OCI-LY7 (cell line): ENCODE measurements around the gene AKAP7. TPM values are rescaled to one million over a fixed set of nuclear protein-coding genes. Genes with fewer than 3 reads are reported as not detected.

Experiments
- BruUV-seq: library from RNA; stranded (reverse); fragments of 400-500 nt; replicated peaks from 2 replicates; lab custom pipeline; 2021; lab: Mats Ljungman, UMichigan
- CTCF ChIA-PET: fragments of 300-600 bp; sonication (Branson Sonifier 250); formaldehyde crosslinking; loops from one replicate; lab custom pipeline; 2022; ENCODE audit warnings: antibody characterized with exemption; ENCODE audit not compliant: unreplicated experiment; lab: Charles Lee
- POLR2A ChIA-PET: fragments of 300-600 bp; sonication (Branson Sonifier 250); formaldehyde crosslinking; loops from one replicate; lab custom pipeline; 2022; ENCODE audit warnings: antibody characterized with exemption; lab: Charles Lee
- DNase-seq: peaks from one replicate; pipeline ENCODE4 v3.0.0-alpha.2; 2015; ENCODE audit warnings: low spot score
- H2AFZ ChIP-seq: fragments of 200-600 bp; sonication (generic), shearing (Covaris generic); 2 replicates; pipeline ENCODE4 v1.6.1; 2014; ENCODE audit warnings: mild to moderate bottlenecking, antibody characterized with exemption, low read length, moderate library complexity
- H3K27ac ChIP-seq: fragments of 200-600 bp; sonication (generic); 2 replicates; pipeline ENCODE4 v1.5.1; 2014; ENCODE audit warnings: mixed run types, low read depth, mild to moderate bottlenecking, moderate library complexity, low read length, inconsistent platforms; ENCODE audit not compliant: poor library complexity, severe bottlenecking
- H3K36me3 ChIP-seq: fragments of 200-600 bp; sonication (generic); 2 replicates; pipeline ENCODE4 v1.6.1; 2014; ENCODE audit warnings: mild to moderate bottlenecking, antibody characterized with exemption, low read length, moderate library complexity, mixed read lengths; ENCODE audit not compliant: insufficient read depth
- H3K4me1 ChIP-seq: fragments of 200-600 bp; sonication (generic); 2 replicates; pipeline ENCODE4 v1.5.1; 2014; ENCODE audit warnings: mild to moderate bottlenecking, low read length; ENCODE audit not compliant: insufficient read depth, poor library complexity, severe bottlenecking
- H3K4me2 ChIP-seq: fragments of 200-600 bp; sonication (generic); 2 replicates; pipeline ENCODE4 v1.6.1; 2014; ENCODE audit warnings: mild to moderate bottlenecking, low read length
- H3K4me3 ChIP-seq: fragments of 200-600 bp; sonication (generic); 2 replicates; pipeline ENCODE4 v1.5.1; 2014; ENCODE audit warnings: mild to moderate bottlenecking, low read depth, low read length; ENCODE audit not compliant: poor library complexity, severe bottlenecking
- H3K79me2 ChIP-seq: fragments of 200-600 bp; sonication (generic); 2 replicates; pipeline ENCODE4 v1.6.1; 2016; ENCODE audit warnings: low read depth, mild to moderate bottlenecking, low read length, moderate library complexity, mixed read lengths; ENCODE audit not compliant: insufficient read depth
- H3K9me2 ChIP-seq: fragments of 200-600 bp; sonication (generic); 2 replicates; pipeline ENCODE4 v1.6.1; 2016; ENCODE audit warnings: mild to moderate bottlenecking, low read length, mixed read lengths; ENCODE audit not compliant: insufficient read depth
- H3K9me3 ChIP-seq: fragments of 200-600 bp; sonication (generic); 2 replicates; pipeline ENCODE4 v1.6.1; 2014; ENCODE audit warnings: mild to moderate bottlenecking, mixed run types, low read length, mixed read lengths
- H4K20me1 ChIP-seq: fragments of 200-600 bp; sonication (generic); 2 replicates; pipeline ENCODE4 v1.6.1; 2014; ENCODE audit warnings: mild to moderate bottlenecking, antibody characterized with exemption, low read length, moderate library complexity, mixed read lengths; ENCODE audit not compliant: insufficient read depth
- CTCF ChIP-seq: fragments of 200-600 bp; sonication (generic); conservative IDR thresholded peaks from 2 replicates; pipeline ENCODE4 v1.5.1; 2014; ENCODE audit warnings: mild to moderate bottlenecking, antibody characterized with exemption, low read length, moderate library complexity, mixed read lengths
- EZH2phosphoT487 ChIP-seq: fragments of 200-600 bp; sonication (generic); IDR thresholded peaks from 2 replicates; pipeline ENCODE4 v1.6.1; 2018; ENCODE audit warnings: low read depth, borderline replicate concordance, mild to moderate bottlenecking, mixed run types, antibody characterized with exemption, low read length, moderate library complexity, mixed read lengths
- intact Hi-C: fragments of 100-400 bp; cut with micrococcal nuclease; formaldehyde crosslinking; loops from one replicate; pipeline ENCODE4 v1.10.0; 2022; ENCODE audit not compliant: unreplicated experiment
- total RNA-seq, 2 experiments: library from RNA; depleted of rRNA in 1 of 2; stranded (reverse); fragments of >200 nt in 1 of 2; shearing (Covaris generic) in 1 of 2; gene quantifications; 2 replicates each; pipeline ENCODE4 v1.2.3, GENCODE V29; 2014 to 2022

The AKAP7 gene
- total RNA-seq, 2 experiments from 2014 or later = 5.6 to 6.9 TPM

DNA sequence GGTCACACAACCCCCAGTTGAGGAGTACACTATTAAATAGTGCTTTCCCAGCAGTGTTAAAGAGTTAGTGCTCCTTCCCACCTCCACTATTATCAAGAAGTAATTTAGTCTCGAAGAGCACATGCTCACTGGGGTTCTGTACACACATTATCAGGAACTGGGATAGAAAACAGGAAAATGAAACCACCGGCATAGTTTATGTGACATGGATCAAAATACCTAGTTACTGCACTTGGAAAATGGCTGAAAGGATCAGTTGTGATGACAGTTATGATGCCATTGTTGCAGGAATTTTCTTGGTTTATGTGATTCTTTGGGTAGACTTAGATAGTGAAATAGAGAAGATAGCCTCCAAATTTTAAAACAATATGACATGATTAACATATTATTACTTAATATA is 152.9 kb downstream of the AKAP7 start:
- H2AFZ ChIP-seq = no peak overlapping the region
- CTCF ChIA-PET = no interaction called here
- H3K9me3 ChIP-seq = no peaks in the 10 kb centered on the region
- no peak for DNase-seq
- intact Hi-C loops = no loop called here
- H3K27ac ChIP-seq = no peak overlapping the region
- H3K36me3 ChIP-seq = no peaks in the 10 kb centered on the region
- H3K79me2 ChIP-seq = no peaks in the 10 kb centered on the region
- H3K4me2 ChIP-seq = no peak overlapping the region
- TF ChIP-seq EZH2phosphoT487 (no peak), CTCF (no peak)
- peaks cover 9% of the 10 kb centered on the region for H3K4me1 ChIP-seq
- POLR2A ChIA-PET = interaction anchor here (0.7 kb wide), 1 partner anchor 306 kb away, joined by 3 read pairs; no protein-coding TSS in a partner anchor
- BruUV-seq = no TSS peak
- no peaks in the 10 kb centered on the region for H3K9me2 ChIP-seq
- H3K4me3 ChIP-seq = no peak overlapping the region
- H4K20me1 ChIP-seq = no peaks in the 10 kb centered on the region

DNA sequence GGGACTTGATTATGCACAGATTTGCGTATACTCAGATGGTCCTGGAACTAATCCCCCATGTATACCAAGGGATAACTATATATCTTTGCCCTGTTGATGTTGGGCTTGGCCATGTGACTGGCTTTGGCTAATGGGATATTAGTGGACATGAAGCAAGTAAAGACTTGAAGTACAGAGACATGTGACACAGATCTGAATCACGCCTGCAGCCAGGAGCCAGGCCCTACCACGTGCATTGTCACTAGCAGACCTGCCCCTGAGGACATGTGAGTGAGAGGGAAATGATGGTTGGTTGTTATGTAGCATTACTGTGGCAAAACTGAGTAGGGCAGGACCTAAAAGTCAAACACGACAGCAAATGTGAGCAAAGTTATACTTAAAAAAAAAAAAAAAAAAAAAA is 155.7 kb downstream of the AKAP7 start:
- DNase-seq = no peak
- CTCF ChIA-PET = no interaction called here
- Histone ChIP-seq H3K4me2 (no peak overlapping the region), H3K27ac (no peak overlapping the region), H3K79me2 (no peaks in the 10 kb centered on the region), H4K20me1 (no peaks in the 10 kb centered on the region), H3K9me3 (no peaks in the 10 kb centered on the region), H3K36me3 (no peaks in the 10 kb centered on the region), H3K9me2 (no peaks in the 10 kb centered on the region), H3K4me1 (peaks cover 9% of the 10 kb centered on the region), H3K4me3 (no peak overlapping the region), H2AFZ (no peak overlapping the region)
- POLR2A ChIA-PET = interaction anchor here (0.5 to 1.4 kb wide), 5 partner anchors 20 to 138 kb away, joined by 3 to 10 read pairs (median 5); no protein-coding TSS in a partner anchor
- BruUV-seq = no TSS peak
- intact Hi-C loops = no loop called here
- no peak for TF ChIP-seq CTCF
- no peak for TF ChIP-seq EZH2phosphoT487

DNA sequence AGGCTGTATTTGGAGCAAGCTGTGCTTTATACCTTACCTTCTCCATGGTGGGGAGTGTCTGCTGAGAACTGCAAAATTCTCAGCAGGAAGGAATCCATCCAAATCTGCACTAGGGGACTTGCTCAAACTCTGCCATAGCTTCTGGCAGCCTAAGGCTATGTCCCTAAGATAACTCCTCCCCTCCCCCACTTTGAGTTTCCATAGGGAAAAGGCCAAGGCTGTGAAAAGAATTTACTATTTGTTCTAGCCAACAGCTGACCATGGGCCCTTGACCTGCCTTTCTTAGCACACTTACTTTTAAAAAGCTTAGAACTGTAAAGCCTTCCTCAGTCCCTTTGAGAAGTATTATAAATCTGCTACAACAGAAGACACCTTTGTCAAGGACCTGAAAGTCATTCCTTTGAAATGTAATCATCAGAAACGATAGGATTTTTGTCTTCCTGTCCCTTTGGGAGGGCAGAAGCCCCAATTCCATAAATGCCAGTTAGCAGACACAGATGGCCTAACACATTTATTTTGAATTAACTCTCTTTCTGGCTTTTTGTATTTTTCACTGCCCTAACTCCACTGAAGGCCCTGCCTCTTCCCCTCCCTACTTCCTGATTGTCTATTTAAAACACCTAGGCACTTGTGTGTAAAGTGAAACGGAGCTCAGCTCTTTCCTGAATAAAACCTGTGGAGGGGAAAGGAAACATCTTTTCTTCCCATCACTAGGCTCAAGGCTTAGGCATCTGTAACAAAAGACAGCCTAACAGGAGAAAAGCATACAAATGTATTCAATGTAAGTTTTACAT is 157.1 kb downstream of the AKAP7 start:
- H3K79me2 ChIP-seq = no peaks in the 10 kb centered on the region
- DNase-seq = no peak
- ChIA-PET CTCF (no interaction called here), POLR2A (interaction anchor here (1.4 to 1.6 kb wide), 2 partner anchors 9 to 19 kb away, joined by 6 to 10 read pairs; no protein-coding TSS in a partner anchor)
- H4K20me1 ChIP-seq = no peaks in the 10 kb centered on the region
- intact Hi-C loops = no loop called here
- H3K27ac ChIP-seq = no peak overlapping the region
- TF ChIP-seq CTCF = no peak
- no peak for TF ChIP-seq EZH2phosphoT487
- H3K4me1 ChIP-seq = peaks cover 9% of the 10 kb centered on the region
- H3K9me2 ChIP-seq = no peaks in the 10 kb centered on the region
- H3K4me2 ChIP-seq = no peak overlapping the region
- no peak overlapping the region for H3K4me3 ChIP-seq
- no peaks in the 10 kb centered on the region for H3K36me3 ChIP-seq
- no TSS peak for BruUV-seq
- H3K9me3 ChIP-seq = no peaks in the 10 kb centered on the region
- H2AFZ ChIP-seq = peak overlapping the region; percentile 60
